Erythroblast (primary cell): ENCODE measurements around the gene MRPS22.

Experiments
- DNase-seq, 2 experiments: peaks; one replicate each; lab custom pipeline; 2025; lab: John Stamatoyannopoulos, UW
- GATA1 ChIP-seq: IDR thresholded peaks from 2 replicates; pipeline ENCODE4 v1.6.1; 2011; ENCODE audit warnings: low read depth, mild to moderate bottlenecking, control low read depth, low read length, moderate library complexity
- POLR2A ChIP-seq: IDR thresholded peaks from 2 replicates; pipeline ENCODE4 v1.6.1; 2011; ENCODE audit warnings: mild to moderate bottlenecking, low read length

Gene MRPS22

GRCh38 chr3:139318431-139318816 is 25.4 kb upstream of the MRPS22 start:
- no peak for DNase-seq
- TF ChIP-seq GATA1: no peak
- no peak for TF ChIP-seq POLR2A

- no peak for TF ChIP-seq GATA1
- no peak for TF ChIP-seq POLR2A
- no peak for DNase-seq
Observed at GRCh38 chr3:139318826-139319225, 25.0 kb upstream of the MRPS22 start.

GRCh38 chr3:139319428-139320402 is 24.1 kb upstream of the MRPS22 start:
- peak; percentile 14 to 17 for DNase-seq
- TF ChIP-seq POLR2A (no peak), GATA1 (no peak)

GRCh38 chr3:139320551-139321309 is 23.1 kb upstream of the MRPS22 start:
- no peak for DNase-seq
- TF ChIP-seq GATA1: no peak
- TF ChIP-seq POLR2A: no peak

GRCh38 chr3:139322346-139322745 is 21.5 kb upstream of the MRPS22 start:
- no peak for DNase-seq
- TF ChIP-seq POLR2A (no peak), GATA1 (no peak)

GRCh38 chr3:139323146-139323545 is 20.7 kb upstream of the MRPS22 start:
- DNase-seq: no peak
- TF ChIP-seq POLR2A (no peak), GATA1 (no peak)

GRCh38 chr3:139324456-139324855 is 19.4 kb upstream of the MRPS22 start:
- DNase-seq: no peak
- no peak for TF ChIP-seq GATA1
- TF ChIP-seq POLR2A: no peak

GRCh38 chr3:139325551-139325950 is 18.3 kb upstream of the MRPS22 start:
- TF ChIP-seq GATA1 (no peak), POLR2A (no peak)
- DNase-seq: no peak

- TF ChIP-seq POLR2A (no peak), GATA1 (no peak)
- no peak for DNase-seq
Observed at GRCh38 chr3:139326131-139326530, 17.7 kb upstream of the MRPS22 start.

GRCh38 chr3:139326707-139327106 is 17.1 kb upstream of the MRPS22 start:
- TF ChIP-seq GATA1: no peak
- no peak for DNase-seq

GRCh38 chr3:139327231-139327630 is 16.6 kb upstream of the MRPS22 start:
- TF ChIP-seq POLR2A: no peak
- no peak for TF ChIP-seq GATA1

GRCh38 chr3:139327861-139328260 is 16.0 kb upstream of the MRPS22 start:
- DNase-seq: no peak
- TF ChIP-seq GATA1: no peak
- no peak for TF ChIP-seq POLR2A

More at GRCh38 chr3:139327231-139327630, 16.6 kb upstream of the MRPS22 start:
- no peak for DNase-seq

GRCh38 chr3:139328356-139328755 is 15.5 kb upstream of the MRPS22 start:
- TF ChIP-seq POLR2A (no peak), GATA1 (no peak)
- no peak for DNase-seq

GRCh38 chr3:139329364-139329850 is 14.4 kb upstream of the MRPS22 start:
- TF ChIP-seq GATA1: no peak
- TF ChIP-seq POLR2A: no peak
- DNase-seq: peak; percentile 88 to 92
